Tibial nerve (tissue), 4 donors: ENCODE measurements around the gene SLC25A18. TPM values are rescaled to one million over a fixed set of nuclear protein-coding genes. Genes with fewer than 3 reads are reported as not detected.

Source experiments
- DNase-seq, 2 donors: peaks; one replicate each; pipeline ENCODE4 v3.0.0-alpha.2; 2019; ENCODE audit warnings: low spot score in 2 of 2
- H3K27ac ChIP-seq, 4 donors: fragments of 200-600 bp; sonication (generic) in 3 of 4; one replicate each; pipeline ENCODE4 v1.5.1; 2017 to 2019; ENCODE audit warnings: mild to moderate bottlenecking in 1 of 4
- H3K27me3 ChIP-seq, 2 donors: fragments of 200-600 bp; sonication (generic) in 1 of 2; one replicate each; pipeline versions ENCODE4 v1.5.1 to v1.6.0; 2017 to 2019
- H3K36me3 ChIP-seq, 3 donors: fragments of 200-600 bp; sonication (generic); one replicate each; pipeline ENCODE4 v1.5.1; 2018 to 2019
- H3K4me1 ChIP-seq, 4 donors: fragments of 200-600 bp; sonication (generic) in 3 of 4; one replicate each; pipeline ENCODE4 v1.5.1; 2017 to 2019
- H3K4me3 ChIP-seq, 4 donors: fragments of 200-600 bp; sonication (generic) in 3 of 4; one replicate each; pipeline ENCODE4 v1.5.1; 2017 to 2019; ENCODE audit warnings: mild to moderate bottlenecking in 1 of 4, moderate library complexity in 1 of 4
- H3K9me3 ChIP-seq, 4 donors: fragments of 200-600 bp; sonication (generic) in 3 of 4; one replicate each; pipeline ENCODE4 v1.5.1; 2017 to 2019
- CTCF ChIP-seq, 5 experiments: fragments of 200-600 bp in 3 of 5; fragments of 450-650 bp in 2 of 5; sonication (generic) in 3 of 5; IDR thresholded peaks; one replicate each; pipeline ENCODE4 v1.5.1; 2016 to 2019; ENCODE audit warnings: antibody characterized with exemption in 5 of 5, mild to moderate bottlenecking in 3 of 5, moderate library complexity in 2 of 5
- EP300 ChIP-seq, 2 donors: sonication (generic); formaldehyde crosslinking; IDR thresholded peaks; one replicate each; pipeline ENCODE4 v1.6.1; 2017; ENCODE audit warnings: antibody characterized with exemption in 2 of 2, mild to moderate bottlenecking in 1 of 2
- POLR2A ChIP-seq, 2 donors: fragments of 450-650 bp; IDR thresholded peaks; one replicate each; pipeline ENCODE4 v1.6.1; 2017; ENCODE audit warnings: antibody characterized with exemption in 2 of 2, mild to moderate bottlenecking in 2 of 2, moderate library complexity in 2 of 2
- WGBS, 2 donors: methylation state at CpG; one replicate each; pipeline ENCODE4 v1.1.5; 2018; 5-methylcytosine and 5-hydroxymethylcytosine counted together
- total RNA-seq, 4 donors: library from RNA; depleted of rRNA; stranded (reverse); fragments of >200 nt; gene quantifications; one replicate each; pipeline ENCODE4 v1.1.0, GENCODE V29; 2016

The SLC25A18 gene
- total RNA-seq, 4 donors from 2014 or later, result 2.2 to 5.9 (median 4.8) TPM

GRCh38 chr22:17542452-17542851 lies 20.8 kb upstream of the SLC25A18 start:
- 90 to 99% methylated on average over 13 of the region's 14 CpGs for WGBS, 2 donors
- no peak overlapping the region for H3K4me3 ChIP-seq
- H3K27me3 ChIP-seq, result no peaks in the 10 kb centered on the region
- H3K4me1 ChIP-seq, result no peaks in the 10 kb centered on the region
- no peak overlapping the region for H3K27ac ChIP-seq
- peaks cover 0 to 29% (median 0%) of the 10 kb centered on the region in 3 donors for H3K36me3 ChIP-seq
- no peak for TF ChIP-seq CTCF (IDR thresholded peaks at IDR 0.05)
- no peak for TF ChIP-seq POLR2A (IDR thresholded peaks at IDR 0.05)
- no peak for DNase-seq
- no peaks in the 10 kb centered on the region for H3K9me3 ChIP-seq

DNA sequence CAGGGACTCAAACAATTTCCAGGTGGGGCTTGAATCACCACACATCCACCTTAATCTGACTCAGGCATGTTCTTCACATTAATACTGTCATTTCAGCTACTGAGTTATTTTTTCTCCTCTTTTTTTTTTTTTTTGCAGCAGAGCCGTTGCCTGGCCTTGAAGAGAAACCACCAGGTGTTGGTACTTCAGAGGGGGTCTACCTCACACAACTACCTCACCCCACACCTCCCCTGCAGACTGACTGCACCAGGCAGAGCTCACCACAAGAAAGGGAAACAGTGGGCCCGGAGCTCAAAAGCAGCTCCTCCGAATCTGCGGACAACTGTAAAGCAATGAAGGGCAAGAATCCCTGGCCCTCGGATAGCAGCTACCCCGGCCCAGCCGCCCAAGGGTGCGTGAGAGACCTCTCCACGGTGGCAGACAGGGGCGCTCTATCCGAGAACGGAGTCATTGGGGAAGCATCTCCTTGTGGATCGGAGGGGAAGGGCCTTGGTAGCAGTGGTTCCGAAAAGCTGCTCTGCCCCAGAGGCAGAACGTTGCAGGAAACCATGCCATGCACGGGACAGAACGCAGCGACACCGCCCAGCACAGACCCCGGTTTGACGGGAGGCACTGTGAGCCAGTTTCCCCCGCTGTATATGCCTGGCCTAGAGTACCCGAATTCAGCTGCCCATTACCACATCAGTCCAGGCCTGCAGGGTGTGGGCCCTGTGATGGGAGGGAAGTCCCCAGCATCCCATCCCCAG lies 15.1 kb upstream of the SLC25A18 start:
- Histone ChIP-seq H3K27ac (no peak overlapping the region), H3K27me3 (no peaks in the 10 kb centered on the region), H3K4me1 (no peaks in the 10 kb centered on the region), H3K9me3 (no peaks in the 10 kb centered on the region), H3K36me3 (peaks cover 0 to 32% (median 0%) of the 10 kb centered on the region in 3 donors), H3K4me3 (no peak overlapping the region)
- 94 to 95% methylated on average over 23 of the region's 23 CpGs for WGBS, 2 donors
- TF ChIP-seq CTCF (IDR thresholded peaks at IDR 0.05), result no peak
- no peak for TF ChIP-seq EP300 (IDR thresholded peaks at IDR 0.05)
- no peak for TF ChIP-seq POLR2A (IDR thresholded peaks at IDR 0.05)
- DNase-seq, result no peak

GRCh38 chr22:17548756-17549035 lies 14.6 kb upstream of the SLC25A18 start:
- Histone ChIP-seq H3K4me1 (no peaks in the 10 kb centered on the region), H3K9me3 (no peaks in the 10 kb centered on the region), H3K27me3 (no peaks in the 10 kb centered on the region), H3K36me3 (peaks cover 0 to 30% (median 0%) of the 10 kb centered on the region in 3 donors), H3K27ac (no peak overlapping the region), H3K4me3 (no peak overlapping the region)
- no peak for DNase-seq
- TF ChIP-seq CTCF (IDR thresholded peaks at IDR 0.05), result no peak
- no peak for TF ChIP-seq POLR2A (IDR thresholded peaks at IDR 0.05)
- TF ChIP-seq EP300 (IDR thresholded peaks at IDR 0.05), result no peak
- WGBS, 2 donors, result 93 to 97% methylated on average over 5 of the region's 5 CpGs

DNA sequence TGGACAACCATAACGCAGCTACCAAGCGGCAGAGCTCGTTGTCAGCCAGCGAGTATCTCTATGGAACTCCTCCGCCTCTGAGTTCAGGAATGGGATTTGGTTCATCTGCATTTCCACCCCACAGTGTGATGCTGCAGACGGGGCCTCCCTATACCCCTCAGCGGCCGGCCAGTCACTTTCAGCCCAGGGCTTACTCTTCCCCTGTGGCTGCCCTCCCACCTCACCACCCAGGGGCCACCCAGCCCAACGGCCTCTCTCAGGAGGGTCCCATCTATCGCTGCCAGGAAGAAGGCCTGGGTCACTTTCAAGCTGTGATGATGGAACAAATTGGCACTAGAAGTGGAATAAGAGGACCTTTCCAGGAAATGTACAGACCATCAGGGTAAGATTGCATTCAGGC lies 14.1 kb upstream of the SLC25A18 start:
- no peak for DNase-seq
- Histone ChIP-seq H3K27me3 (no peaks in the 10 kb centered on the region), H3K9me3 (no peaks in the 10 kb centered on the region), H3K27ac (no peak overlapping the region), H3K4me1 (no peaks in the 10 kb centered on the region), H3K36me3 (peaks cover 0 to 27% (median 0%) of the 10 kb centered on the region in 3 donors), H3K4me3 (no peak overlapping the region)
- TF ChIP-seq EP300 (IDR thresholded peaks at IDR 0.05), result no peak
- TF ChIP-seq CTCF (IDR thresholded peaks at IDR 0.05), result no peak
- TF ChIP-seq POLR2A (IDR thresholded peaks at IDR 0.05), result no peak
- WGBS, 2 donors, result 86 to 92% methylated on average over 10 of the region's 10 CpGs

DNA sequence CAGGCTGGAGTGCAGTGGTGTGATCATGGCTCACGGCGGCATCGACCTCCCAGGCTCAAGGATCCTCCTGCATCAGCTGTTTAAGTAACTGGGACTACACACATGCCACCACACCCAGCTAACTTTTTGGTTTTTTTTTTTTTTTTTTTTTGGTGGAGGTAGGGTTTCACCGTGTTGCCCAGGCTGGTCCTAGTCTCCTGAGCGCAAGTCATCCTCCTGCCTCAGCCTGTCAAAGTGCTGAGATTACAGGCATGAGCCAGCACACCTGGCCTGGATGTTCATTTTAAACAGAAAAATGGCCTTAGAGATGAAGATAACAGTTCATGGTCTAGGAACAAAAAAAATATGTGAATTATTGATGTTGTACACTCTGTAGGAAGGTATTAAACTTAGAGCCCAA lies 13.6 kb upstream of the SLC25A18 start:
- Histone ChIP-seq H3K27me3 (no peaks in the 10 kb centered on the region), H3K4me1 (no peaks in the 10 kb centered on the region), H3K27ac (no peak overlapping the region), H3K4me3 (no peak overlapping the region), H3K9me3 (no peaks in the 10 kb centered on the region), H3K36me3 (peaks cover 0 to 27% (median 0%) of the 10 kb centered on the region in 3 donors)
- no peak for DNase-seq
- no peak for TF ChIP-seq POLR2A (IDR thresholded peaks at IDR 0.05)
- TF ChIP-seq CTCF (IDR thresholded peaks at IDR 0.05), result no peak
- no peak for TF ChIP-seq EP300 (IDR thresholded peaks at IDR 0.05)
- 86 to 97% methylated on average over 5 of the region's 5 CpGs for WGBS, 2 donors
